Measurements from ENCODE around the gene FAIM.
"Not testable (repeated sequence)": the region's sequence is repeated elsewhere in the genome, so short reads cannot be mapped to it uniquely, and the experiment has no call there.

Gene FAIM

DNA sequence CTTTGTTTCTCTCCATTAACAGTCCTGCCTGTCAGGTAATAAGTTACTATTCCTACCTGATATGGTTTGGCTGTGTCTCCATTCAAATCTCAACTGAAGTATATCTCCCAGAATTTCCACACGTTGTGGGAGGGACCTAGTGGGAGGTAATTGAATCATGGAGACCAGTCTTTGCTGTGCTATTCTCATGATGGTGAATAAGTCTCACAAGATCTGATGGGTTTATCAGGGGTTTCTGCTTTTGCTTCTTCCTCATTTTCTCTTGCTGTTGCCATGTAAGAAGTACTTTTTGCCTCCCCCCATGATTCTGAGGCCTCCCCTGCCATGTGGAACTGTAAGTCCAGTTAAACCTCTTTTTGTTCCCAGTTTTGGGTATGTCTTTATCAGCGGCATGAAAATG is 6.9 kb upstream of the FAIM start:
- not testable (repeated sequence) for DNase-seq (ENCODE audit: low read depth)

DNA sequence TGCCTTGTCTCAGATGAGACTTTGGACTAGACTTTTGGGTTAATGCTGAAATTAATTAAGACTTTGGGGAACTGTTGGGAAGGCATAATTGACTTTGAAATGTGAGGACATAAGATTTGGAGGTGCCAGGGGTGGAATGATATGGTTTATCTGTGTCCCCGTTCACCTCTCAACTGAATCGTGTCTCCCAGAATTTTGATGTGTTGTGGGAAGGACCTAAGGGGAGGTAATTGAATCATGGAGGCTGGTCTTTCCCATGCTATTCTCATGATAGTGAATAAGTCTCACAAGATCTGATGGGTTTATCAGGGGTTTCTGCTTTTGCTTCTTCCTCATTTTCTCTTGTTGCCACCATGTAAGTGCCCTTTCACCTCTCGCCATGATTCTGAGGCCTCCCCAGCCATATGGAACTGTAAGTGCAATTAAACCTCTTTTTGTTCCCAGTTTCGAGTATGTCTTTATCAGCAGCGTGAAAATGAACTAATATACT is 4.4 kb upstream of the FAIM start:
- DNase-seq (ENCODE audit: low read depth): not testable (repeated sequence)

DNA sequence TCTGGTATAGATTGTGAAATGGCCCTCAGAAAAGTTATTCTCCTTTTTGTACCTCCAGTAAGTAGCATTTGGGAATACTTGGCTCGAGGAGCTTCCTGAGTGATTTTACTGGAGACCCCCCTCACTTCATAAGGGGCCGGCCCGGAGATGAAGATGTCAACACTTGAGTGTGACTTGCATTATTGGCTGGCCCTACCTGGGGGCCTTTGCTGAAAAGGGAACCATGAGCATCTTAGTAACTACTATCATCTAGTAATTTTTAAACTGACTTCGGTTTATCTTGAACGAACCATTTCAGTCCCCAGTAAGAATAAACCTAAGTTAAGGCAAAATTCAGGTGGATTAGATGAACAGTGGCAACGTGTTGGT is 1.3 kb downstream of the FAIM start:
- DNase-seq (ENCODE audit: low read depth): no peak

DNA sequence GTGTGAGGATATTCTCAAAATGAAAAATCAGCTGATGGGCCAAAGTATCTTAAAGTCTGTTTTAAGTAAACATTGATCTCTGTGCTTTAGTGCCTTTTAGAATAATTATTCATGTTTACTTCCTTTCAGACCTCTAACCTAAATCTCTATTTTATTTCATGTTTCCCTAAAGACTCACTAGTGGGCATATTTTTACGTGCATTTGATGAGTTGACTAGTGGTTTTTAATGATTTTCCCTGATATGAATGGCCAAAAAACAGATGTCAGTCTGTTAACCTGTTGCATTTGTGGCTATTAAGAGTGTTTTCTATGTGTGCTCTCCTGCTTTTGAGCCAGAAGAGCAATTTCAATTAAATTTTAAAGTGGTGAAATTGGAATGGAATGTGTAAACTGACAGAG is 6.9 kb downstream of the FAIM start:
- no peak for DNase-seq (ENCODE audit: low read depth)

DNA sequence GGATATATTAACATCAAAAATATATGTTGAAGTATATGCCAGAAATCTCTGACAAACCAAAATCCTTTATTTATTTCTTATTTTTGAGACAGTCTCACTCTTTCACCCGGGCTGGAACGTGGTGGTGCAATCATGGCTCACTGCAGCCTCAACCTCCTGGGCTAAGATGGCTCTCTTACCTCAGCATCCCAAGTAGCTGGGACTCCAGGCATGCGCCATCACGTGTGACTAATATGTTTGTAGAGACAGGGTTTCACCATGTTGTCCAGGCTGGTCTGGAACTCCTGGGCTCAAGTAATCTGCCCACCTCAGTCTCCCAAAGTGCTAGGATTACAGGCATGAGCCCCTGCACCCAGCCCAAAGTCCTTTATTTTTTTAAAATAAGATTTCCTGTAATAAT is 11.9 kb downstream of the FAIM start:
- no peak for DNase-seq (ENCODE audit: low read depth)

DNA sequence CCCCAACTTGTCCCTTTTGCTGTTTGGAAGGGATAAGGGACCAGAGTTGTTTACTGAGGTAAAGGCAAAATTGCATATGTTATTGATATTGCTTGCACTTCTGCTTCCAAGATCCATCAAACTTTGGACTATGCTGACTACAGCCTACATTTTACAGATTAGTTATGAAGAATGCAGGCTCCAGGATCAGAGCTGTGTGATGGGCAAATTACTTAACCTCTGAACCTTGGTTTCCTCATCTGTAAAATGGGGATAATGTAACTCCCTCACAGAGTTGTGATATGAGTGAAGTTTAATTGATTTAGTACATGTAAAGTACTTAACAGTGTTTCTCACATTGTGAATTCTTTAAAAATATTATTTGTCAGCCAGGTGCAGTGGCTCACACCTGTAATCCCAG is 15.9 kb downstream of the FAIM start:
- no peak for DNase-seq (ENCODE audit: low read depth)

DNA sequence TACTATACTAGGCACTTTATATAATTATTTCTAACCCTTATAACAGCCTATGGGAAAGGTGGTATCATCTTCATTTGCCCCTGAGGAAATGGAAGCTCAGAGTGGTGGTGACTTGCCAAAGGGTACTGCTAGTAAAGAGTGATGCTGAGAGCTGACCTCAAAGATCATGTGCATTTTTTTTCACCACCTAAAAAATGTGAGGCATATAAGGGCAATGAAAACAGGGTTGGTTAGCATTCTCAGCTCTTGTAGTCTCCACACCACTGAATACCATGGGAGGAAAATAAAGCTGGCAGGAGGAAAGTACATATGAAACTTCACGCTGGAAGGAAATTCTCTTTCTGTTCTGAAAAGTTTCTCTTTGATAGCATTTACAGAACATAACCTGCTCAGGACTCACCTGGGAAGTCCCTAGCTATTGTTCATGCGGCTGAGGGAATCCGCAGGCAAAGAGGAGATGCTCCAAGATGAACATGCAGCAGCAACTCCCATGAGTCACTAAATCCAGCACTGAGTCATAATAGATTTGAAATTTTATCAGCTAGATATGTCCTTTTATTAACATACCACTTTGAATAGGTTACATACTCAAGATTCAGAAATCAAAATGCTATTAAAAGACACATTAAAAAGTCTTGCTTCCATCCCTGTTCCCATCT is 17.3 kb downstream of the FAIM start:
- peak; percentile 3 for DNase-seq (ENCODE audit: low read depth)

DNA sequence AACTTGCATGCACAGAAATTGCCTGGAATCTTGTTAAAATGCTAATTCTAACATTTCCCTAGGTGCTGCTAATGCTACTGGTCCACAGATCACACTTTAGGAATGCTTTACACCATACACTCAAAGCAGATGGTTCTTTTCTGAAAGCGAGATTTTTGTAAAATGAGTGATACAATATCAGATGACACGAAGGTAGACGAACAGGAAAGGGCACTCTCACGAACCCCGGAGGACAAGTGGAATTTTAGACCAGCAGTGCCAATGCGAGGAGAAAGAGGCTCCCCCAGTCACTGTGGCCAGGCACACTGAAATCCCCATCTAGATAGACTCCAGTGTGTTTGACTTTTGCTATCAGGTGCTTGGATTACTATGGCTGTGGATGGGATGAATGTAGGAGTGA is 21.0 kb downstream of the FAIM start:
- no peak for DNase-seq (ENCODE audit: low read depth)

DNA sequence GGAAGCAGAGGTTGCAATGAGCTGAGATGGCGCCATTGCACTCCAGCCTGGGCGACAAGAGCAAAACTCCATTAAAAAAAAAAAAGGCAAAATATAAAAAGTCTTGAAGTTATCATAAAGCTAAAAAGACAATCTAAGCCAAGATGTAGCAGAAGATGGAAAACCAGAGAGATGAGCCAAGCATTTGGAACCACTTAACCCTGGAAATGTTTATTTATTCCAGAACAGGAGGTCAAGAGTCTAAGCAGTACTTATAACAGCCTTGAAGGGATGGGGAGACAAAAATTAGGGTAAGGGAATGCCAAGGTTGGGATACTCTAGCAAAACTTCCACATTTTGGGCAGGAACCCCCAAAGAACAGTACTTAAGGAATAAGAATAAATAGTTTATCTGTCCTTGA is 30.1 kb downstream of the FAIM start:
- no peak for DNase-seq (ENCODE audit: low read depth)

DNA sequence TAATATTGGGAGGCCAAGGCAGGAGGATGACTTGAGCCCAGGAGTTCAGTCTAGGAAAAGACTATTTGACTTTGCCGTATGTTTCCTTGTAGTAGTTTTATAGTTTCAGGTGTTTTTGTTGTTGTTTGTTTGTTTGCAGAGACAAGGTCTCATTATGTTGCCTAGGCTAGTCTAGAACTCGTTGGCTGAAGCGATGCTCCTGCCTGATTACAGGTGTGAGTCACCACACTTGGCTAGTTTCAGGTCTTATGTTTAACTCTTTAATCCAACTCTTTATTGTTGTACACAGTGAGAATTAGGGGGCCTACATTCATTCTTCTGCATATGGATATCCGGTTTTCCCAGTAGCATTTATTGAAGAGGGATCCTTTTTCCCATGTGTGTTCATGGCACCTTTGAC is 32.0 kb downstream of the FAIM start:
- DNase-seq (ENCODE audit: low read depth): no peak

DNA sequence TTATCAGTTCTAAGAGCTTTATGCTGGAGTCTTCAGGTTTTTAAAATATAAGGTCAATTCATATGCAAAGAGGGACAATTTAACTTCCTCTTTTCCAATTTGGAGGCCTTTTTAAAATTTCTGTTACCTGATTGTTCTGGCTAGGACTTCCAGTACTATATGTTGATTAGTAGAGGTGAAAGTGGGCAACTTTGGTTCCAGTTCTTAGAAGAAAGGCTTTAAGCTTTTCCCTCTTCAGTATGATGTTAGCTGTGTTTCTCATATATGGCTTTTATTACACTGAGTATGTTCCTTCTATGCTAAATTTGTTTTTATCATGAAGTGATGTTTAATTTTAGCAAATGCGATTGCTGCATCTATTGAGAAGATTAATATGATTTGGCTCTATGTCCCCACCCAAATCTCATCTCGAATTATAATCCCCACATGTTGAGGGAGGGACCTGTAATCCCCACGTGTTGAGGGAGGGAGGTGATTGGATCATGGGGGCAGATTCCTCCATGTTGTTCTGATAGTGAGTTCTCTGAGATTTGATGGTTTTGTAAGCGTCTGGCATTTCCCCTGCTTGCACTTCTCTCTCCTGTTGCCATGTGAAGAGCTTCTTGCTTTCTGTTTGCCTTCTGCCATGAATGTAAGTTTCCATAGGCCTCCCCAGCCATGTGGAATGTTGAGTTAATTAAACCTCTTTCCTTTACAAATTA is 33.8 kb downstream of the FAIM start:
- no peak for DNase-seq (ENCODE audit: low read depth)

DNA sequence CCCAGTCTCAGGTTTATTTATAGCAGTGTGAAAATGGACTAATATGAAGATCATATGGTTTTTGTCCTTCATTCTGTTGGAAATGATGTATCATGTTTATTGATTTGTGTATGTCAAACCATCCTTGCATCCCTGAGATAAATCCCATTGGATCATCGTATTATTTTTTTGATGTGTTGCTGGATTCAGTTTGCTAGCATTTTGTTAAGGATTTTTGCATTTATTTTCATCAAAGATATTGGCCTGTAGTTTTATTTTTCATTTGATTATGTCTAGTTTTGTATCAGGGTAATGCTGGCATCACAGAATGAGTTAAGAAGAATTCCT is 34.3 kb downstream of the FAIM start:
- DNase-seq (ENCODE audit: low read depth): no peak

DNA sequence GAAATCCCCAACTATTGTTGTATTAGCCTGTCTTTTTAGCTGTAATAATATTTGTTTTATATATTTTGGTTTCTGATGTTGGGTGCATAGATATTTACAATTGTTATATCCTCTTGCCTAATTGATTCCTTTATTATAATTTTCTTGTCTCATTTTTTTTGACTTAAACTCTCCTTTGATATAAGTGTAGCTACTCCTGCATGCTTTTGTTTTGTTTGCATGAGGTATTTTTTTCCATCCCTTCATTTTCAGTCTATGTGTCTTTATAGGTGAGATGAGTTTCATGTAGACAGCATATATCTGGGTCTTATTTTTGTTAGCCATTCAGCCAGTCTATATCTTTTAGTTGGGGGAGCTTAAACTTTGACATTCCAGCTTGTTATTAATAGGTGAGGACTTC is 37.4 kb downstream of the FAIM start:
- no peak for DNase-seq (ENCODE audit: low read depth)

DNA sequence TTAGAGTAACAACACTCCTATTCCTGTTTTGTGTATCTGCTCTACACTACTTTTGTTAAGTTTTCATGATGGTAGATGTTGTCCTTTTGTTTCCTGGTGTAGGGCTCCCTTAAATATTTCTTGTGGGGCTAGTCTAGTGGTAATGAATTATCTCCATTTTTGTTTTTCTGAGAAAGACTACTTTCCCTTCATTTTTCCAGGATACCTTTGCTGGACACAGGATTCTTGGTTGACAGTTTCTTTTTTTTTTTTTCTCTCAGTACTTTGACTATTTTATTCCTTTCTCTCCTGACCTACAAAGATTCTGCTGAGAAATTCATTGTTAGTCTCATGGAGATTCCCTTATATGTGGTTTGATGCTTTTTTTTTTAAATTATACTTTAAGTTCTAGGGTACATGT is 37.9 kb downstream of the FAIM start:
- DNase-seq (ENCODE audit: low read depth): no peak

DNA sequence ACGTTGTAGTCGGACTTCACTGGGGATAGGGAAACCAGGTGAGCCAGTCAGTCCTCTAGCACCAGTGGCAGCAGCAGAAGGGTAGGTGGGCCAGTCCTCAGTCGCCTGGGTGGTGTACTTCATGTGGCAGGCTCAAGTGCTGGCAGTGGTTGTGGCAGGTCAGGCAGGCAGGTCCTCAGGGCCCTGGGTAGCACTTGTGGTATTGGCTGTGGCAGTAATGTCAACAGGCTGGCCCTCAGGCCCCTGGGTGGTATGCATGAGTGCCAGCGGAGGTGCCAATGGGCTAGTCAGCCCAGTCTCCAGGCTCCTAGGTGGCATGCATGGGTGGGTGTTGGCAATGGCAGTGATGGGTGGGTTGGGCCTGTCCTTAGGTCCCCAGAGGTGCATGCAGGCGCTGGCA is 40.6 kb downstream of the FAIM start:
- no peak for DNase-seq (ENCODE audit: low read depth)

DNA sequence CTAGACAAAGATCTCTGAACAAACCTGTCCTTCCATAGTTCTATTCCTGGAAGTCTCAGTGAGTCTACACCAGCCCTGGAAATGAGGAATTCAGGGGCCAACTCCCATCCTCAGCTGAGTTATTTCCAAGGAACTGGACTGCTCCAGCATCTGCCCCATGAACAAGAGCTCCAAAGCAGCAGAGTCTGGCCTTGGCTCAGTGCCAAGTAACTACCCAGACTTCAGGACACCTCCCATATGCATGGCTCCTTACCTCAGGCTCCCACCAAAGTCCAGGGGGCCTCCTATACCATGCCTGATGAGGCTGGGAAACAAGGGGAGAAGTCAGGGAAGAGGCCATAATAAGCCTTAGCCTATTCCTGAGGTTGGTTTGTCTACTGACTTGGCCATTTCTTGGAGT is 45.0 kb downstream of the FAIM start:
- no peak for DNase-seq (ENCODE audit: low read depth)

DNA sequence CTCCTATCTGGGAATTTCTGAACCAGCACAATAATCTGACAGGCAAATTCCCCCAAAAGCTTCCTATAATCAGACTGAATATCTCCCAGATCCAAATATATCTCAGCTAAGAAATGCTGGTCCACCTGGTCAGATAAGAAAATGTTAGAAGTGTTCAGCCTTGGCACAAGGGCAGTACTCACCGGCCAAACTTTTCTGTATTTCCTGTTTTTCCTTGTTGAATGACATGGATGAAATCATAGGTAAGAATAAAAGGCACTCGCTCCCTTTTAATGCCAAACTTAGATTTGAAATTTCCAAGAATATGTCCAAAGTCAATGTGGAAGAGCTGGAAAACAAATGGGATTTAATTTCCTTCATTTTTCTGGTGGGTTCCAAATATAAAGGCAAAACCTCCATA is 48.9 kb downstream of the FAIM start:
- no peak for DNase-seq (ENCODE audit: low read depth)

DNA sequence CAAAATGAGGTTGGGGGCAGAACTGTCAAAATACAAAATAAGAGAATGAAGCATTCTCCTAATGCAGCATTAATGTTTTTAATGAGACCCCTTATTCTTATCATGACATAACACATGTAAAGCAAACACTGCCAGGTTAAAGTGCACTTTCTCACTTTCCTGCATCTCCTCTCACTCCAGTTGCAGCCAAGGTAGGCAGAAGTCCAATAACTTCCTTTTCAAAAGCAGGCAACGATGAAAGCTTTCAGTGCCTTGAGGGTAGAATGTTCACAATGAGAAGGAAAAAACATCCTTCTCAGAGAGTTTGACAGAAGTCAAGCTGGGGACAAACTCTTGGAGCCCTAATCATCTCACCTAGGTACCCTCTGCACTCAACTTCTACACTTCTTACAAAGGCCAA is 59.5 kb downstream of the FAIM start:
- DNase-seq (ENCODE audit: low read depth): no peak

DNA sequence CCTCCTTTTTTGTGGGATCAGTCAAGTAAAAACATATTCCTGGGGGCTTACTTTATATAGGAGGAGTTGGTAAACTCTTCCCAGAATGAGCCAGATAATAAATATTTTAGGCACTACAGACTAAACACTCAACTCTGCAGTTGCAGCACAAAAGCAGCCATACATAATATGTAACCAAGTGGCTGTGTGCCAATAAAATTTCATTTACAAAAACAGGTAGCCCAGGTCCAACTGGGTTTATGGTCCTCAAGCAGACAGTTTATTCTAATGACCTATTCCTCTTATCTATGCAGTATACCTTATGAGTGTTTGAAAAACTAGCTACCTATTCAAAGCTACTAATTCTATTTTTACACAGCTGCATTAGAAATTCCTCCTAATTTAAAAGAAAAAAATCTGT is 61.8 kb downstream of the FAIM start:
- no peak for DNase-seq (ENCODE audit: low read depth)

DNA sequence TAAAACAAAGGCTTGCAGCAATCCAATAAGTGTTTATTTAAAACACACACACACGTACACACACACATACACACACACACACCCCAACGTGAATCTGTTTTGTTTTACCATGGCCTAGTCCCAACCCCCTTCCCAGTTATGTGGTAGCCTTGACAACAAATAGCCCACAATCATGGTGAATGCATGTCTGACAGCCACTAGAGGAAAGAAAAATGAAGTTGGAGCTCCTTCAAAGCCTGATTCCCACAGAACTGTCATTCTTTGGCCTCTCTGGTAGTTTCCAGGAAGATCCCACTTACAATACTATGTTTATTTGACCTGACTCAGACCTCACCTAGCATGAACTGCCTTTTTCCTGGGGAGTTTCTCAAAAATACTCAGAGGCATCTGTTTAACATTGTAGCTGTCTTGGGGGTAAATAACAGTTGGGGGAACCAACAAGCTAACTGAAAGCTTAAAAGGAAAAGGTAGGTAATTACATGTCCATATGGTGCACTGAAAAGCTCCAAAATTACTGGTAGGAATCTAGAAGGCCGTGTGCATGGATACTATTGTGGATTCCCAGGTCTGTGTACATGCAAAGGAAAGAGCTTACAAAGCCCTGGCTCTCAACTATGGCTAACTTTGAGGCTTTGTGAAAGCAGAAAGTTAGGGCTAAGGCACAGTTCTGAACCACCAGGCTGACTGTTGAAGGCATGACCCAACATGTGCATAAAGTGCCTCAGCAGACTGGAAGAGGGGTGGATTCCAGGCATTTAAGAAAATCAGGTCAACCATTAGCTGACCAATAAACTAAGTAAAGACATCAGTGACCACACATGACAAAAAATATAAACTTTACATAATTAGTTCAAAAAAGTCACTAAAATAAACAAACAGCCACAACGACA is 65.3 kb downstream of the FAIM start:
- peak; percentile 35 for DNase-seq (ENCODE audit: low read depth)

DNA sequence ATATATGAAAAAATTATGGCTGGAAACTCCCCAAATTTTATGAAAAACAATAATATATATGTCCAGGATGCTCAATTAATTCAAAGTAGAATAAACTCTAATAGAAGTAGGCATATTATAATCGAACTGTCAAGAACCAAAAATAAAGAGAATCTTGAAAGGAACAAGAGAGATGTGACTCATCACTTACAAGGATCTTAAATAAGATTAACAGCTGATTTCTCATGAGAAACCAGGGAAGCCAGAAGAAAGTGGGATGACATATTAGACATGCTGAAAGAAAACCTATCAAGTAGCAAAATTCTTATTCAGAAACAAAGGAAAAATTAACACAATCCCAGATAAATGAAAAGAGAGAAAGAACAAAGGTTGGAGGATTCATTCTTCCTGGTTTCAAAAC is 66.8 kb downstream of the FAIM start:
- no peak for DNase-seq (ENCODE audit: low read depth)

DNA sequence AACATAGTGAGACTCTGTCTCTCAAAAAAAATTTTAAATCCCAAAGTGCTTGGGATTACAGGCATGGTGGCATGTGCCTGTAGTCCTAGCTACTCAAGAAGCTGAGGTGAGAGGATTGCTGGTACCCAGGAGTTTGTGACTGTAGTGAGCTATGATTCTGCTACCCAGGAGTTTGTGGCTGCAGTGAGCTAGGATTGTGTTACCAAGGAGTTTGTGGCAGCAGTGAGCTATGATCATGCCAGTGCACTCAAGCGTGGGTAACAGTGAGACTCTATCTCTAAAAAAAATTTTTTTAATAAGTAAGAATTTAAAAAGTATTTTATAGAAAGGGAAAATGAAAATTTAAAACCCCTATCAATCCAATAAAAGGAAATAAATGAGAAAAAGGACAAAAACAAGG is 69.5 kb downstream of the FAIM start:
- no peak for DNase-seq (ENCODE audit: low read depth)

DNA sequence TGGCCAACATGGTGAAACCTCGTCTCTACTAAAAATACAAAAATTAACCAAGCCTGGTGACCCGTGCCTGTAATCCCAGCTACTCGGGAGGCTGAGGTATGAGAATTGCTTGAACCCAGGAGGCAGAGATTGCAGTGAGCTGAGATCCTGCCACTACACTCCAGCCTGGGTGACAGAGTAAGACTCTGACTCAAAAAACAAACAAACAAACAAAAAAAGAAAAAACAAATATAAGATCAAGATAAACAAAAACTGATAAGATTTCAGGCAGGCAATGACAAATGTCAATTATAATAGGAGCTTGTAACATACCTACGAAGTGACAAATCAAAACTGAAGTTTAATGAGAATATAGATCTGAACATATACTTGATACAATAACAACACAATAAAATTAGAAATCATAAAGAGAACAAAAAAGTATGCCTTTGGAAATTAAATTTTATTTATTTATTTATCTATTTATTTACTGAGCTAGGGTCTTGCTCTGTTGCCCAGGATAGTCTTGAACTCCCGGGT is 70.4 kb downstream of the FAIM start:
- no peak for DNase-seq (ENCODE audit: low read depth)
